Ovary (tissue), 3 donors: ENCODE results near the gene CCDC27.

ENCODE experiments used
- CTCF ChIP-seq, 3 donors: fragments of 450-650 bp in 2 of 3; fragments of 200-600 bp in 1 of 3; IDR thresholded peaks; one replicate each; pipeline versions ENCODE4 v1.5.1 to v1.8.0; 2016 to 2022; ENCODE audit warnings: antibody characterized with exemption in 3 of 3, mild to moderate bottlenecking in 1 of 3
- EP300 ChIP-seq: sonication (generic); formaldehyde crosslinking; IDR thresholded peaks from one replicate; pipeline ENCODE4 v1.6.1; 2017; ENCODE audit warnings: antibody characterized with exemption
- POLR2A ChIP-seq: fragments of 450-650 bp; IDR thresholded peaks from one replicate; pipeline ENCODE4 v1.6.1; 2017; ENCODE audit warnings: antibody characterized with exemption, mild to moderate bottlenecking, moderate library complexity
- donor health status: DM: no; HTN: no; CAD: no.

GRCh38 chr1:3805038-3805437 is 52.8 kb downstream of the CCDC27 start:
- no peak for TF ChIP-seq CTCF (IDR thresholded peaks at IDR 0.05)
- TF ChIP-seq POLR2A, result no peak
- TF ChIP-seq EP300, result no peak
